HG03196 (cell line): Measurements from ENCODE around the gene CRYGN.

Source experiments
- ATAC-seq: cut with Tn5 transposase; IDR thresholded peaks from one replicate; pipeline ENCODE4 v1.9.1; 2021; ENCODE audit not compliant: unreplicated experiment

Gene CRYGN

GRCh38 chr7:151440799-151441445, 981 bp upstream of the CRYGN start:
- ATAC-seq, result no peak

- ATAC-seq, result no peak
Measured at GRCh38 chr7:151438864-151439601, 908 bp downstream of the CRYGN start.

- ATAC-seq, result no peak
Measured at GRCh38 chr7:151437866-151438516, 1.9 kb downstream of the CRYGN start.

- ATAC-seq, result no peak
Measured at GRCh38 chr7:151437159-151437553, 2.8 kb downstream of the CRYGN start.

- ATAC-seq, result no peak
Measured at GRCh38 chr7:151436446-151437158, 3.3 kb downstream of the CRYGN start.

GRCh38 chr7:151435971-151436370, 4.0 kb downstream of the CRYGN start:
- ATAC-seq, result no peak

GRCh38 chr7:151435103-151435916, 4.6 kb downstream of the CRYGN start:
- ATAC-seq, result no peak

GRCh38 chr7:151434549-151434948, 5.4 kb downstream of the CRYGN start:
- no peak for ATAC-seq

- no peak for ATAC-seq
Measured at GRCh38 chr7:151433721-151434400, 6.1 kb downstream of the CRYGN start.

- ATAC-seq, result peak; percentile 45
Measured at GRCh38 chr7:151432658-151433521, 7.1 kb downstream of the CRYGN start.

GRCh38 chr7:151431768-151432311, 8.1 kb downstream of the CRYGN start:
- no peak for ATAC-seq

- ATAC-seq, result no peak
Measured at GRCh38 chr7:151431281-151431767, 8.6 kb downstream of the CRYGN start.

GRCh38 chr7:151430391-151431205, 9.3 kb downstream of the CRYGN start:
- no peak for ATAC-seq

GRCh38 chr7:151429560-151430331, 10.2 kb downstream of the CRYGN start:
- ATAC-seq, result no peak

- ATAC-seq, result no peak
Measured at GRCh38 chr7:151429237-151429559, 10.7 kb downstream of the CRYGN start.

- no peak for ATAC-seq
Measured at GRCh38 chr7:151428378-151429236, 11.3 kb downstream of the CRYGN start.
